Endothelial cell of umbilical vein (primary cell): Measurements from ENCODE around the gene CTNND2. TPM values are rescaled to one million over a fixed set of nuclear protein-coding genes. Genes with fewer than 3 reads are reported as not detected.

ENCODE experiments used
- BruUV-seq: library from RNA; stranded (reverse); fragments of 400-500 nt; replicated peaks from 2 replicates; lab custom pipeline; 2021; lab: Mats Ljungman, UMichigan
- CTCF ChIA-PET: fragments of 300-600, 350-600 bp; sonication (Branson Sonifier 250); formaldehyde crosslinking; loops from one replicate; lab custom pipeline; 2021; ENCODE audit warnings: antibody characterized with exemption, inconsistent platforms; lab: Charles Lee
- POLR2A ChIA-PET: fragments of 300-600, 350-600 bp; sonication (Branson Sonifier 250); formaldehyde crosslinking; loops from one replicate; lab custom pipeline; 2021; ENCODE audit warnings: antibody characterized with exemption, inconsistent platforms; lab: Charles Lee
- DNase-seq: peaks from one replicate; pipeline ENCODE4 v3.0.0-alpha.2; 2011; ENCODE audit warnings: low read depth, low spot score
- FAIRE-seq: peaks from 2 replicates; lab custom pipeline; 2011; peaks lifted over from hg19 to GRCh38; lab: Jason Lieb, UNC
- H2AFZ ChIP-seq: 2 replicates; pipeline ENCODE4 v1.6.0; 2012; ENCODE audit warnings: low read depth, low read length, control low read depth, inconsistent platforms
- H3K27ac ChIP-seq: 2 replicates; pipeline ENCODE4 v1.5.1; 2011; ENCODE audit warnings: low read depth, mild to moderate bottlenecking, control low read depth, low read length, moderate library complexity; ENCODE audit not compliant: insufficient read depth
- H3K27me3 ChIP-seq, 2 experiments: 2 replicates each; pipeline versions ENCODE4 v1.6.0 to v1.6.1; 2011; ENCODE audit warnings: low read length in 2 of 2, mixed read lengths in 1 of 2; ENCODE audit not compliant: control insufficient read depth in 2 of 2, insufficient read depth in 2 of 2
- H3K36me3 ChIP-seq, 2 experiments: 2 replicates in 1 of 2; 3 replicates in 1 of 2; pipeline ENCODE4 v1.5.1; 2011; ENCODE audit warnings: low read length in 2 of 2, mild to moderate bottlenecking in 1 of 2, moderate library complexity in 1 of 2; ENCODE audit not compliant: control insufficient read depth in 2 of 2, insufficient read depth in 2 of 2; ENCODE audit errors: extremely low read depth in 1 of 2
- H3K4me1 ChIP-seq: 3 replicates; pipeline ENCODE4 v1.5.1; 2011; ENCODE audit warnings: mild to moderate bottlenecking, low read length; ENCODE audit not compliant: control insufficient read depth, insufficient read depth; ENCODE audit errors: extremely low read depth
- H3K4me2 ChIP-seq: 2 replicates; pipeline ENCODE4 v1.6.1; 2011; ENCODE audit warnings: low read length, control low read depth, mixed read lengths; ENCODE audit not compliant: insufficient read depth
- H3K4me3 ChIP-seq, 3 experiments: fragments of 200-600 bp in 1 of 3; sonication (generic), shearing (Covaris generic) in 1 of 3; replicated peaks in 1 of 3; 2 replicates each; pipeline ENCODE4 v1.5.1; 2011 to 2016; ENCODE audit warnings: control low read depth in 3 of 3, low read length in 3 of 3, mild to moderate bottlenecking in 2 of 3, inconsistent platforms in 1 of 3, low read depth in 1 of 3, moderate library complexity in 1 of 3; ENCODE audit not compliant: insufficient read depth in 1 of 3
- H3K79me2 ChIP-seq: 2 replicates; pipeline ENCODE4 v1.6.0; 2012; ENCODE audit warnings: low read length, inconsistent platforms; ENCODE audit not compliant: control insufficient read depth, insufficient read depth
- H3K9ac ChIP-seq: replicated peaks from 2 replicates; pipeline ENCODE3; 2011; ENCODE audit warnings: low read length, control low read depth; ENCODE audit not compliant: insufficient read depth; ENCODE audit errors: extremely low read depth
- H3K9me1 ChIP-seq: replicated peaks from 3 replicates; pipeline ENCODE4 v1.6.0; 2011; ENCODE audit warnings: mild to moderate bottlenecking, low read length; ENCODE audit not compliant: control insufficient read depth, insufficient read depth; ENCODE audit errors: extremely low read depth
- H3K9me3 ChIP-seq: replicated peaks from 2 replicates; pipeline ENCODE4 v1.5.1; 2012; ENCODE audit warnings: low read length, inconsistent platforms; ENCODE audit not compliant: control insufficient read depth, insufficient read depth
- H4K20me1 ChIP-seq: replicated peaks from 2 replicates; pipeline ENCODE3; 2011; ENCODE audit warnings: mild to moderate bottlenecking, low read length; ENCODE audit not compliant: control insufficient read depth, insufficient read depth; ENCODE audit errors: extremely low read depth
- CTCF ChIP-seq, 2 donors: IDR thresholded peaks; 1 replicate in 1 of 2; 2 replicates in 1 of 2; pipeline ENCODE4 v1.5.1; 2011; ENCODE audit warnings: low read length in 2 of 2, mild to moderate bottlenecking in 2 of 2, moderate library complexity in 2 of 2, control low read depth in 1 of 2, inconsistent platforms in 1 of 2, low read depth in 1 of 2; ENCODE audit not compliant: insufficient read depth in 1 of 2; ENCODE audit errors: extremely low read depth in 1 of 2
- EZH2 ChIP-seq: IDR thresholded peaks from 2 replicates; pipeline ENCODE4 v1.6.1; 2012; ENCODE audit warnings: borderline replicate concordance, low read depth, mild to moderate bottlenecking, moderate library complexity, low read length, inconsistent platforms; ENCODE audit not compliant: severe bottlenecking
- FOS ChIP-seq: IDR thresholded peaks from 2 replicates; pipeline ENCODE4 v1.6.1; 2011; ENCODE audit warnings: mild to moderate bottlenecking, low read length, moderate library complexity, borderline replicate concordance; ENCODE audit not compliant: insufficient read depth
- GATA2 ChIP-seq: IDR thresholded peaks from 2 replicates; pipeline ENCODE4 v1.7.0; 2011; ENCODE audit warnings: low read depth, mild to moderate bottlenecking, moderate library complexity, mixed read lengths, low read length; ENCODE audit not compliant: insufficient read length, insufficient read depth
- JUN ChIP-seq: IDR thresholded peaks from 2 replicates; pipeline ENCODE4 v1.6.1; 2011; ENCODE audit warnings: borderline replicate concordance, low read depth; ENCODE audit not compliant: insufficient read length, insufficient read depth
- MYC ChIP-seq: IDR thresholded peaks from one replicate; pipeline ENCODE4 v1.6.1; 2011; ENCODE audit warnings: mild to moderate bottlenecking, low read depth, low read length
- POLR2A ChIP-seq: IDR thresholded peaks from 2 replicates; pipeline ENCODE4 v1.6.1; 2012; ENCODE audit warnings: low read depth, mild to moderate bottlenecking, control low read depth, low read length
- POLR2AphosphoS5 ChIP-seq: IDR thresholded peaks from 2 replicates; pipeline ENCODE4 v1.6.1; 2012; ENCODE audit warnings: low read depth, mild to moderate bottlenecking, control low read depth, low read length, moderate library complexity; ENCODE audit not compliant: insufficient read depth
- dilution Hi-C: fragments of 300-500 bp; cut with MboI; formaldehyde crosslinking; loops from one replicate; pipeline ENCODE4 v1.15.0; 2019; ENCODE audit warnings: low sequenced_read_pairs; ENCODE audit not compliant: extremely low pct_ligation_motif_present
- intact Hi-C: fragments of 100-400 bp; cut with micrococcal nuclease; formaldehyde crosslinking; loops from one replicate; pipeline ENCODE4 v1.10.0; 2022
- polyA plus RNA-seq, 4 experiments: library from polyadenylated mRNA; depleted of rRNA in 3 of 4; stranded (reverse) in 3 of 4; unstranded in 1 of 4; fragments of >200 nt; gene quantifications; 2 replicates each; pipeline versions ENCODE4 v1.2.1 to v1.2.3, GENCODE V29; 2011 to 2012; ENCODE audit warnings: missing spikeins in 1 of 4
- total RNA-seq: library from RNA; stranded (reverse); gene quantifications from 2 replicates; pipeline ENCODE4 v1.2.3, GENCODE V29; 2021
- TF ChIP-seq, protein P1 (sequence below): IDR thresholded peaks from 2 replicates; pipeline ENCODE4 v1.6.1; 2011; ENCODE audit not compliant: insufficient read depth, insufficient read length

CTNND2 gene
- total and polyA plus RNA-seq, 2 donors (not counting 3 experiments of a cell fraction or from before 2014, with no cell fraction given) = not detected

DNA sequence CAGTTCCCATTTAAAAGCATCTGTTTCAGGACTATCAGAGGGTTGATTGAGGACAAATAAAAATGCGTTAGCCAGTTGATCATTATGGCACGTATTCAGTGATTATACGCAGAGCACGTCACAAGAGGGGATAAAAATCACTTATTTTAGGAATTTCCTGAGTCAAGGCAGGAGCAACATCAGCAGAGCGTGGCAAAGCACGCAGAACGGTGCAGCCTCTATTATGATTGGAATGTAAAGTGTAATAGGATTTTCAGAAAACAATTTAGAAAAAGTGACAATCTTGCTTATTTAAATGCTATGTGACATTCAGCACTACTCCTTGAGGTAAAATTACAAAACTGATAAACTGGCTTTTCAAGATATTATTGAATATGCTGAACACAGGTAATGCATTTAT lies 729.7 kb downstream of the CTNND2 start:
- ChIA-PET CTCF (no interaction called here), POLR2A (no interaction called here)
- Histone ChIP-seq H3K9me3 (no peaks in the 10 kb centered on the region), H3K27ac (no peak overlapping the region), H3K4me3 (no peak overlapping the region), H3K27me3 (no peaks in the 10 kb centered on the region), H3K9me1 (no peaks in the 10 kb centered on the region), H2AFZ (no peak overlapping the region), H3K4me2 (no peak overlapping the region), H3K9ac (no peak overlapping the region), H3K4me1 (no peaks in the 10 kb centered on the region), H3K36me3 (no peaks in the 10 kb centered on the region), H3K79me2 (no peaks in the 10 kb centered on the region), H4K20me1 (no peaks in the 10 kb centered on the region)
- intact Hi-C loops (no loop called here), dilution Hi-C loops (no loop called here)
- no TSS peak for BruUV-seq
- no peak for FAIRE-seq
- TF ChIP-seq POLR2A = no peak
- no peak for TF ChIP-seq FOS
- TF ChIP-seq JUN = no peak
- TF ChIP-seq GATA2 = no peak
- TF ChIP-seq EZH2 = no peak
- TF ChIP-seq POLR2AphosphoS5 = no peak
- TF ChIP-seq, protein P1, sequence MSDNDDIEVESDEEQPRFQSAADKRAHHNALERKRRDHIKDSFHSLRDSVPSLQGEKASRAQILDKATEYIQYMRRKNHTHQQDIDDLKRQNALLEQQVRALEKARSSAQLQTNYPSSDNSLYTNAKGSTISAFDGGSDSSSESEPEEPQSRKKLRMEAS = no peak
- no peak for TF ChIP-seq CTCF (IDR thresholded peaks at IDR 0.05; ENCODE audit: extremely low read depth in 1 of 2, insufficient read depth in 1 of 2, low read depth in 1 of 2, low read length in 2 of 2)
- TF ChIP-seq MYC = no peak
- DNase-seq = no peak
